KOPT-K1 (cell line): ENCODE measurements around the gene PTPMT1.
"Not testable (repeated sequence)": the region's sequence is repeated elsewhere in the genome, so short reads cannot be mapped to it uniquely, and the experiment has no call there.

Experiments used
- H3K27ac ChIP-seq: fragments of 200-600 bp; sonication (generic); 2 replicates; pipeline ENCODE4 v1.5.1; 2016; ENCODE audit warnings: antibody characterized with exemption, mild to moderate bottlenecking, low read depth, low read length; ENCODE audit not compliant: poor library complexity, severe bottlenecking
- H3K36me3 ChIP-seq: fragments of 200-600 bp; sonication (generic); 2 replicates; pipeline ENCODE4 v1.5.1; 2017; ENCODE audit warnings: antibody characterized with exemption, mild to moderate bottlenecking, low read length, moderate library complexity; ENCODE audit not compliant: insufficient read depth
- H3K9me3 ChIP-seq: fragments of 200-600 bp; sonication (generic); 2 replicates; pipeline ENCODE4 v1.5.1; 2017; ENCODE audit warnings: antibody characterized with exemption, low read length, mild to moderate bottlenecking; ENCODE audit not compliant: insufficient read depth, poor library complexity, severe bottlenecking

Gene PTPMT1, protein sequence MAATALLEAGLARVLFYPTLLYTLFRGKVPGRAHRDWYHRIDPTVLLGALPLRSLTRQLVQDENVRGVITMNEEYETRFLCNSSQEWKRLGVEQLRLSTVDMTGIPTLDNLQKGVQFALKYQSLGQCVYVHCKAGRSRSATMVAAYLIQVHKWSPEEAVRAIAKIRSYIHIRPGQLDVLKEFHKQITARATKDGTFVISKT

DNA sequence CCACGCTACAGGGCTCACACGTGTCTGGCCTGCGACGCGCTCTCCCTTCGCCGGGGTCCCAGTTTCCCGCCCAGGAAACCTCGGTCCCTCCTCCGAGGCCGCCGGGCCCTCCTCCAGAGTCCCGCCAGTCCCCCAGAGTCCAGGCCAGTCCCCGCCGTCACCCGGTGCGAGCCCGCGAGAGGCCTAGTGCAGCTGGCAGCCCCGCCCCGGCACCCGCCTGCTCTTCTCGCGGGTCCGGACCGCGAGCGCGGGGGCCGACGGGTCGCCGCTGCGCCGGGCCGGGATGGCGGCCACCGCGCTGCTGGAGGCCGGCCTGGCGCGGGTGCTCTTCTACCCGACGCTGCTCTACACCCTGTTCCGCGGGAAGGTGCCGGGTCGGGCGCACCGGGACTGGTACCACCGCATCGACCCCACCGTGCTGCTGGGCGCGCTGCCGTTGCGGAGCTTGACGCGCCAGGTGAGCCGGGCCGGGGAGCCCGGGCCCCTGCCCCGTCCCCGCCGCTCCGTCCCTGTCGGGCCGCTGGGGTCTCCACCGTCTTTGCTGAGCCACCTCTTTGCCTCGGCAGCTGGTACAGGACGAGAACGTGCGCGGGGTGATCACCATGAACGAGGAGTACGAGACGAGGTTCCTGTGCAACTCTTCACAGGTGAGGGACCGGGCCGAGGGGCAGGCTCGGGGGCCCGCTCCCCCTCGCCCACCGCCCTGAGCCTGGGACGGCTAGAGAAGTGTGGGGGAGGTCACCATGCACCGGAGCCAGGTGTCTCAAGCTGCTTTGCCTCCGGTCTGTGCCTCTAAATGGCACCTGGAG is at the start of gene PTPMT1:
TSS of gene PTPMT1 (plus strand) at position 260 of the 809 bp plus-strand sequence. CDS start at position 284, 24 bp downstream.
- Histone ChIP-seq H3K9me3 (no peaks in the 10 kb centered on the region), H3K36me3 (peaks cover 28% of the 10 kb centered on the region), H3K27ac (peak within 1 kb of the TSS; percentile 87)

DNA sequence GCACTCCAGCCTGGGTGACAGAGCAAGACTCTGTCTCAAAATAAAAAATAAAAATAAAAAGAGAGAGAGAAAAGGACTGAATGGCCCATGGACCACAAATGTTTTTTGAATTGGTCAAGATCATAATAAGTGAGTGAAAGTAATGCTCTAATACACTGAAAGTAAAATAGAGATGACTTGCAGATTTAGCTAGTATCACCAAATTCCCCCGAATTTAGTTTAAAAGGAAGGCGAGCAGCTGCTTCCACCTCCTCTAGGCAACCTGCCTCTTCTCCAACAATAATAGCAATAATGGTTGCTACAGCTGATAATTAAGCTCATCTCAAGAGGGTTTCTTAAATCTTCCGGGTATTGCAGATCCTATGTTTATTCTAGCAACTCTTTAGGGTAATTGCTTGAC is 49.2 kb upstream of the PTPMT1 start:
- Histone ChIP-seq H3K27ac (no peak overlapping the region), H3K36me3 (peaks cover 31% of the 10 kb centered on the region), H3K9me3 (no peaks in the 10 kb centered on the region)

DNA sequence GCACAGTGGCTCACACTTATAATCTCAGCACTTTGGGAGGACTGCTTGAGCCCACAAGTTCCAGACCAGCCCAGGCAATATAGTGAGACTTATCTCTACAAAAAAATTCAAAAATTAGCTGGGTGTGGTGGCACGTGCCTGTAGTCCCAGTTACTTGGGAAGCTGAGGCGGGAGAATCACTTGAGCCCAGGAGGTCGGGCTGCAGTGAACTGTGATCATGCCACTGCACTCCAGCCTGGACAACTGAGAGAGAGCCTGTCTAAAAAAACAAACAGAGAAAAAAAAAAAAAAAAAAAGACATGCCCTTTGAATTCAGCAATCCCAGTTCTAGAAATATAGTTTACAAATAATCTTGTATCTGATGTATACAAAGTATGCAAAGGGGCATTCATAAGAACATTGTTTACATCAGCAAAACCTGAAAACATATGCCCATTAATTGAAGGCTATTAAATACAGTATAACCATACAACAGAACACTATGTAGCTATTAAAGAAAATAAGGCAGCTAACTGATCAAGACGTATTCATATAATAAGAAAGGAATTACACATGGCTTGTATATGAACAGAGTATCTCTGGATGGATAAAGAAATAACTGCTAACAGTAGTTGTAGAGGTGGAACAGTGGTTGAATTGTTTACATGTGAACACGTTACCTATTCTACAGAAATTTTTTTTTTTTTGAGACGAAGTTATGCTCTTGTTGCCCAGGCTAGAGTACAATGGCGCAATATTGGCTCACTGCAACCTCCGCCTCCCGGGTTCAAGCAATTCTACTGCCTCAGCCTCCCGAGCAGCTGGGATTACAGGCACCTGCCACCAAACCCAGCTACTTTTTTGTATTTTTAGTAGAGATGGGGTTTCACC is 48.2 kb upstream of the PTPMT1 start:
- no peaks in the 10 kb centered on the region for H3K9me3 ChIP-seq
- H3K36me3 ChIP-seq: peaks cover 27% of the 10 kb centered on the region
- no peak overlapping the region for H3K27ac ChIP-seq

DNA sequence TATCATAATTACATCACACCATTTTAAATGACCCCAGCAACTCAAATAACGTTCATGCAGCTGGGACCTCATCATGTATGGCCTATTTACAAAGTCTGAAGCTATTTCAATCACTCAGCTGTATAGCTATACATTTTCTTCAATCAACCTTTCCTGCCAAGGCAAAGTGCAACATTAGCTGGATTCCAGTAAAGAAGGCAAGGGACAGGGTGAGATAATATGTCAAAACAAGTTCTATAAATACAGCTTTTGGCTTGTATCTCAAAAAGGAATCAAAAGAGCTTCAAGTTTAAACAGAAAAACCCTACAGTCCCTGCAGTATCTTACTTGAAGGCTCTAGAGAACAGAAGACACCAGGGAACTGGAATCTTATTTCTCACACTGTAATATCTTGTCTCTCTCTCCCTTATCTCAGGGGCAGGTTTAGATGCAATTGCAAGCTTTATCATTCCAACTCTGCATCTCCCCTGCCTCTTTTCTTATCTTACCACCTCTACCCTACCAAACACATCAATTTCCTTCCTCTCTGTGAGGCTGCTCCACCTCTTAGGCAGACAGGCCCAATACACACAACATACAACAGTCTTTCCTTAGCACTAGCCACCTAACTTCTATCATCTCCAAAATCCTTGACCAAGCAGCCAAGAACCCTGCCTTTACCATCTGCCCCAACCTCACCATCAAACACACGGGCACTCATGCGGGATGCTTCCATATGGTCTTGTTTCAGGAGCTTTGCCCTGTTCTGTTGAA is 47.0 kb upstream of the PTPMT1 start:
- Histone ChIP-seq H3K36me3 (peaks cover 27% of the 10 kb centered on the region), H3K27ac (peak overlapping the region; percentile 43), H3K9me3 (no peaks in the 10 kb centered on the region)

DNA sequence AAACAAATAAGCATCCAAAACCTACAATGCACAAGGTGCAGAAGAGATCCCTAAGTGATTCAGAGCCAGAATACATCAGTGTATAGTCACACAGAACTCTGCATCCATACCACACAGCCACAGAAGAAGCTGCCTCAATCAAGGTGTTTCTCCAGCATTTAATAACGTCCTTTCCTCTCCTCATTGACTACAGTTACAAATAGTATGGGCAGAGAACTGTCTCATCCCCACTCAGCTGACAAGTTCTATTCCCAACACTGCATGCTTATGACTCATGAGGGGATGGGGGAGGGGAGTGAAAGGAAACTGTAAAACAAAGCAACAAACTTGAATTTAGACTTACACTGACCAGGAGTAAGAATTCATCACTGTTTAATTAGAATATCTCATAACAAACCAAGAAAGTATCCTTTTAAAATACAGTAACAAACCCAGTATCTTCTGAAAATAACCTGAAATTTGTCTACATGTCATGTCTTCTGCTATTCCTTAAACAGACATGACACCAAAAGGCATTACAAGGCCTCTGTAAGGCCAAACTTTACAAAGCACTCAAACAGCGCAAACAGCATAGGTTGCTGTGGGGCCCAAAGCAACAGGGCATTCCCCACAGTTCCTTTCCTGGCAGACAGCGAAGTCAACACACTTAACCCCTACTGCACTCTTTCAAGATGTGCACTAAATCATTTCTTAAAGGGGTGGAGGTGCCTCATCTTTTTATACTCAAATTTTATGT is 41.7 kb upstream of the PTPMT1 start:
- peaks cover 37% of the 10 kb centered on the region for H3K36me3 ChIP-seq

DNA sequence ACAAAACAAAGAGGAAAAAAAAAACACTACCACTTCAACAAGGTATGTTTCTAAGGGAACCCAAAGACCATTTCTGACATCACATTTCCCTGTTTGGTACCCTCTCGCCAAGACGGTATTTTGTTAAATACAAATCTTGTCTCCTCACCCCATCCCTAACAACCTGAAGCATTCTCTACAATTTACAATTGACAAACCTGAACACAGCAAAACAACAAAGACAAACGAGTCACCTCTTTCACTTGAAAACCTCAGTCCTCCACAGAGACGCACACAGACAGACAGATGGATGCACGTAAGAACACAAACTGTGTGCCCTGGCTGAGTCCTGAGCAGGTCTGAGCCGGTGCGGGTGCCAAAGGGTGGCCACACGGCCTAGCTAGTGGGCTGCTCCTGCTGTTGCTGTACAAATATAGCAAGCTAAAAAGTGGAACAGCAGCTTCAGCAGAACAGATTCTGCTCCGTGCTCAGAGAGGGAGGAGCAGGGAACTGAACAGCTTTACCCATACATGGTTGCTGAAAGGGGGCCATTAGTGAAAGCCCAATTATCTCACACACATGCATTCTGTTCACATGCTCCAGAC is 41.0 kb upstream of the PTPMT1 start:
- Histone ChIP-seq H3K36me3 (peaks cover 44% of the 10 kb centered on the region), H3K27ac (no peak overlapping the region), H3K9me3 (no peaks in the 10 kb centered on the region)

More for the DNA sequence above, 41.7 kb upstream of the PTPMT1 start:
- H3K9me3 ChIP-seq: no peaks in the 10 kb centered on the region
- H3K27ac ChIP-seq: no peak overlapping the region

DNA sequence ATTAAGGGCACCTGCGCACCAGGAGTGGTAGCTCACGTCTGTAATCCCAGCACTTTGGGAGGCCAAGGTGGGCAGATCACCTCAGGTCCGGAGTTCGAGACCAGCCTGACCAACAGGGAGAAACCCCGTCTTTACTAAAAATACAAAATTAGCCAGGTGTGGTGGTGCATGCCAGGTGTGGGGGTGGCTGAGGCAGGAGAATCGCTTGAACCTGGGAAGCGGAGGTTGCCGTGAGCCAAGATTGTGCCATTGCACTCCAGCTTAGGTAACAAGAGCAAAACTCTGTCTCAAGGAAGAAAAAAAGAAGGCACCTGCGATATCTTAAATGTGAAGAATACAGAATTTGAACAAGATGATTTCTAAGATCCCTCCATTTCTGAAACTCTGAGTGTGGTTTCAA is 39.4 kb upstream of the PTPMT1 start:
- not testable (repeated sequence) for H3K27ac ChIP-seq, H3K9me3 ChIP-seq
- peaks cover 55% of the 10 kb centered on the region for H3K36me3 ChIP-seq

DNA sequence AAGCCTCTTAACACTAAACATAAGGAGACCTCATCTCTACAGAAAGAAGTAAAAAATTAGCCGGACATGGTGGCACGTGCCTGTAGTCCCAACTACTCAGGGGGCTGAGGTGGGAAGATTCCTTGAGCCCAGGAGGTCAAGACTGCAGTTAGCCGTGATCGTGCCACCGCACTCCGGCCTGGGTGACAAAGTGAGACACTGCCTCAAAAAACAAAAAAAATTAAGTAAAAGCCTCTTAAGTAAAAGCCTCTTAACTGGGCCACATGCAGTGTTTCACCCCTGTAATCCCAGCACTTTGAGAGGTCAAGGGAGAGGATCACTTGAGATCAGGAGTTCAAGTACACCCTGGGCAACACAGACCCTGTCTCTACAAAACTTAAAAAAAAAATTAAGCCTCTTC is 38.2 kb upstream of the PTPMT1 start:
- Histone ChIP-seq H3K36me3 (peaks cover 61% of the 10 kb centered on the region), H3K27ac (no peak overlapping the region), H3K9me3 (no peaks in the 10 kb centered on the region)

DNA sequence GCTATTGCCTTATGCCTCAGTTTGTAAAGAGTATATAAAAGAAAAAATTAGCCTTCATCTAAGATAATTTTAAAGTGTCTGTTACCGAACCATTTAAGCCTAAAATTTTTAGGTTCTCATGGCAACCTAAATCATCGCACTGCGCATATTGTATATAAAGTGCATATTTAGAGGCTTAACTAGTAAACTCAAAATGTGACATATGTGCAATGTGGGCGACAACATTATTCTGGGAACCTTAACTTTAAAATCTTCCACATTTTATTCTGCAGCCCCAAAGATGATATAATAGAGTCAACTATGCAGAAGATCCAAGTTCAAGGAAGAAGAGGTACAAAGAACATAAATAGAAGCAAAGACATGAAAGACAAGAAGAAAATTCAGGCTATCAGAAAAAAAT is 35.4 kb upstream of the PTPMT1 start:
- H3K27ac ChIP-seq: no peak overlapping the region
- H3K36me3 ChIP-seq: peaks cover 86% of the 10 kb centered on the region
- H3K9me3 ChIP-seq: no peaks in the 10 kb centered on the region

DNA sequence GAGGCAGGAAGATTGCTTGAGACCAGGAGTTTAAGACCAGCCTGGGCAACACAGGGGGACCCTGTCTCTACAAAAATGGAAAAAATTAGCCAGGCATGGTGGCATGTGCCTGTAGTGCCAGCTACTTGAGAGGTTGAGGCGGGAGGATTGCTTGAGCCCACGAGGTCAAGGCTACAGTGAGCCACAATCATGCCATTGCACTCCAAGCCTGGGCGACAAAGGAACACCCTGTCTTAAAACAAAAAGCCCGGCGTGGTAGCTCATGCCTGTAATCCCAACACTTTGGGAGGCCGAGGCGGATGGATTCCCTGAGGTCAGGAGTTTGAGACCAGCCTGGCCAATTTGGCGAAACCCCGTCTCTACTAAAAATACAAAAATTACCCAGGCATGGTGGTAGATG is 34.7 kb upstream of the PTPMT1 start:
- H3K27ac ChIP-seq, H3K9me3 ChIP-seq: not testable (repeated sequence)
- peaks cover 88% of the 10 kb centered on the region for H3K36me3 ChIP-seq

DNA sequence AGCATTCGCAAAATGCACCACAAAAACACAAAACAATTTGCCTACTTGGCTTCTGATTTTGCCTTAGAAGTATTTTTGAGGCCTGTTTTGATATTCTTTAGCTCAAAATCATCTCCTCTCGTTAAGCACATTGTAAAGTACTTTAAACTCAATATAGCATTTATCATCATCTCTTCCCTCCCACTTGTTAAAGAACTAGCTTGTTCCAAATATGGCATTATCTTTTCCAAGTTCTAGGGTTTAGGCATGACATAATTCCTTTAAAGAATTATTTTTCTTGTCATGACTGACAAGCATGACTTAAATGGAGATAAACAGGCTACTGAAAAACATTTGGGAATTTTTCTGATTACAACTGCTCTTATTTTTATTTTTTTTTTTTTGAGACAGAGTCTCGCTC is 33.7 kb upstream of the PTPMT1 start:
- H3K27ac ChIP-seq: no peak overlapping the region
- H3K9me3 ChIP-seq: no peaks in the 10 kb centered on the region
- peaks cover 94% of the 10 kb centered on the region for H3K36me3 ChIP-seq

DNA sequence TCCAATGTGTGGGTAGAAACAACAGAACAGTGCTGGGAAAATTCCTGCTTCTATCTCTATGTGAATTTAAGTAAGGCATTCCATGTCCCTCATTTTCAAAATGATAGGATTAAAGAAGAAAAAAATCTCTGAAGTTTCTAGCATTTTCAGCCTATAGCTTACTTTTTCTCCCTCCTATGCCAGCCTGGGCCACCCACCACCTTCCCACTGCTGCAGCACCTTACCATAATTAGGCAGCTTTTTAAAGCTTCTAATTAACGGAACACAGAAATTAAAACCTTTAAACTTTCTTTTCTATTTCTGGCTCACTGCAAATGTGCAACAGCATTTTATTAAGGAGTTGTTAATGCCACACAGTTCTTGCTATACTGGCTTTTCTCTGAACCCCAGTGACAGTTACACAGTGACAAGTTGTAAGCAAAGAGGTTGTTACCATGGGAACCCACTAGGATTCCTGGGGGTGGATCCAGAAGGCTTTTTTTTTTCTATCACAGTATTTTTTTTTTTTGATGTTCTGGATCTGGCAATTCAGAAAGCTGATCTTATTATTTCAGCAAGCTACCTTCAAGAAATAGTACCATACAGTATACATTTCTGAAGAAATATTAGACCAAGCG is 32.7 kb upstream of the PTPMT1 start:
- no peaks in the 10 kb centered on the region for H3K9me3 ChIP-seq
- H3K36me3 ChIP-seq: peaks cover 88% of the 10 kb centered on the region

DNA sequence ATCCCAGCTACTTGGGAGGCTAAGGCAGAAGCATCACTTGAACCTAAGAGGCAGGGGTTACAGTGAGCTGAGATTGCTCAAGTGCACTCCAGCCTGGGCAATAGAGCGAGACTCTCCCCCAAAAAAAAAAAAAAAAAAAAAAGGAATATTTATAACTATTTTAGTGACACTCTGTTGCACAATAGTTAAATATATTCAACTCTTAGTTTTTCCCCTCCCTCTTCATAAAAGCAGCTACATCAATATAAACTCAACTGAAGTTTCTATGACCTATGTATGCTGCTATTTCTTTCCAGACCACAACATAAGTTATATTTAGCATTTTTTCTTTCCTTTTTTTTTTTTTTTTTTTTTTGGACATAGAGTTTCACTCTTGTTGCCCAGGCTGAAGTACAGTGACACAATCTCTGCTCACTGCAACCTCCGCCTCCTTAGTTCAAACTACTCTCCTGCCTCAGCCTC is 31.7 kb upstream of the PTPMT1 start:
- H3K27ac ChIP-seq: no peak overlapping the region
- H3K9me3 ChIP-seq: no peaks in the 10 kb centered on the region
- H3K36me3 ChIP-seq: peaks cover 82% of the 10 kb centered on the region

More for the DNA sequence above, 32.7 kb upstream of the PTPMT1 start:
- H3K27ac ChIP-seq: no peak overlapping the region
